HG03097 (cell line): ENCODE data around the gene ICAM5.

Experiments
- ATAC-seq: cut with Tn5 transposase; IDR thresholded peaks from one replicate; pipeline ENCODE4 v1.9.1; 2021; ENCODE audit not compliant: unreplicated experiment, low FRiP score

Gene ICAM5

DNA sequence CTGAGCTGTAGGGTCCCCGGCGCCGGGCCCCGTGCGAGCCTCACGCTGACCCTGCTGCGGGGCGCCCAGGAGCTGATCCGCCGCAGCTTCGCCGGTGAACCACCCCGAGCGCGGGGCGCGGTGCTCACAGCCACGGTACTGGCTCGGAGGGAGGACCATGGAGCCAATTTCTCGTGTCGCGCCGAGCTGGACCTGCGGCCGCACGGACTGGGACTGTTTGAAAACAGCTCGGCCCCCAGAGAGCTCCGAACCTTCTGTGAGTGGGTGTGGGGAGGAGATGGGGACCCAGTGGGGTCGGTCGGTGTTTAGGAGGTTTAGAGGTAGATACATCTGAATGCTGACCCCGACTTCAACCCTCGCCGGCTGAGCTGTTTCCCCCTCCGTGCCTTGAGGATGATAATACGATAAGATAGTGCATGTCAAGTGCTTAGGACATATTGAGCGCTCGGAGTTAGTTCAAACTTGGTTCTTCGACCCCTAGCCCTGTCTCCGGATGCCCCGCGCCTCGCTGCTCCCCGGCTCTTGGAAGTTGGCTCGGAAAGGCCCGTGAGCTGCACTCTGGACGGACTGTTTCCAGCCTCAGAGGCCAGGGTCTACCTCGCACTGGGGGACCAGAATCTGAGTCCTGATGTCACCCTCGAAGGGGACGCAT, 1.9 kb downstream of the ICAM5 start:
- no peak for ATAC-seq

GRCh38 chr19:10292206-10292788, 2.5 kb downstream of the ICAM5 start:
- peak; percentile 36 for ATAC-seq

- peak; percentile 4 for ATAC-seq
Measured at GRCh38 chr19:10292789-10293636, 3.3 kb downstream of the ICAM5 start.

DNA sequence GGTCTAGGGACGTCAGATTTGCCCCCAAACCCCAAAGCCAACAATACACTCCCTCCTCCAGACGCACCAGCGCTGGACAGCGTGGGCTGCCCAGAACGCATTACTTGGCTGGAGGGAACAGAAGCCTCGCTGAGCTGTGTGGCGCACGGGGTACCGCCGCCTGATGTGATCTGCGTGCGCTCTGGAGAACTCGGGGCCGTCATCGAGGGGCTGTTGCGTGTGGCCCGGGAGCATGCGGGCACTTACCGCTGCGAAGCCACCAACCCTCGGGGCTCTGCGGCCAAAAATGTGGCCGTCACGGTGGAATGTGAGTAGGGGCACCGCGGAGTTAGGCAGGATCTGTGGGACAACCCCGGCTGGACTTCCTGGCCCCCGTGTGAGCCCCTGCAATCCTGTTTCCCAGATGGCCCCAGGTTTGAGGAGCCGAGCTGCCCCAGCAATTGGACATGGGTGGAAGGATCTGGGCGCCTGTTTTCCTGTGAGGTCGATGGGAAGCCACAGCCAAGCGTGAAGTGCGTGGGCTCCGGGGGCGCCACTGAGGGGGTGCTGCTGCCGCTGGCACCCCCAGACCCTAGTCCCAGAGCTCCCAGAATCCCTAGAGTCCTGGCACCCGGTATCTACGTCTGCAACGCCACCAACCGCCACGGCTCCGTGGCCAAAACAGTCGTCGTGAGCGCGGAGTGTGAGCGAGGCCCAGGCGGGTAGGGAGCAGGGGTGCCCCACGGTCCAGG, 4.0 kb downstream of the ICAM5 start:
- no peak for ATAC-seq

GRCh38 chr19:10294368-10294697, 4.6 kb downstream of the ICAM5 start:
- ATAC-seq = no peak

GRCh38 chr19:10295305-10295846, 5.6 kb downstream of the ICAM5 start:
- ATAC-seq = peak; percentile 42

GRCh38 chr19:10295847-10296591, 6.3 kb downstream of the ICAM5 start:
- ATAC-seq = no peak

DNA sequence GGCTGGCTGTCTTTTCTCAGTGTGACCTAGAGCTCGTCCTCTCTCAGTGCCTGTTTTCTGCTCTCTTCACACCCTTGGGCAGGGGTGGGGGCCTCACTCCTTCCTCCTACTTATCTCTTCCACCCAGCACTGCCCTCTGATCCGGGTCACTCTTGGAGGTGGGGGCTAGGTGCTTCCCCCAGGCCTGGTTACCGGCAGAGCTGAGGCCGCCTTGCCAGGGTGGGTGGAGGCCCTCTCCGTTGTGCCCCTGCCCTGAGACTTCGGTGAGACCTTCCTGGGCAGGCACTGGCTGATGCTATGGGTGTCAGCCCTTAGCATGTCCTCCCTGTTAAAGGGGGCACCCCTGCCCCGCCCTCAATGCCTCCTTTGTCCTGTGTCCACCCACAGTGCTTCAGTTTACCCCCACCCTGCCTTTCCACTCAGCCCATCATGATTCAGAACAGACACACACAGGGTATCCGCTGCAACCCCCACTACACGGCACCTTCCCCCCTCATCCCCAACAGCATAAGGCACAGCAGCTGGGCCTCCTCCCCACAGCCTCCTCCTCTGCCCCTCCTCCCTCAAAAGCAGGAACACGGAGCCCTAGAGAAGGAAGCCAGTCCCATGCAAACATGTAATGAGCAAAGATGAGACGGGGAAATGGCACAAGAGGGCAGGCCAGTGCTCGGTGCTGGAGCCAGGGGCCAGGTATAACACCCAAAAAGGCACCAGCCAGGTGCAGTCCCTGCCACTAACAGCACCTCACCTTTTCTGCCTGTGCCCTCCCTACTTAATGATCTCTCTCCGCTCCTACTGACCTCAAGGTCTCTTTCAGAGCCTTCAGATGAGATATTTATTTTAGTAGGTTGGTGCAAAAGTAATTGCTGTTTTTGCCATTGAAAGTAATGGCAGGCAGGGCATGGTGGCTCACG, 10.1 kb downstream of the ICAM5 start:
- no peak for ATAC-seq

DNA sequence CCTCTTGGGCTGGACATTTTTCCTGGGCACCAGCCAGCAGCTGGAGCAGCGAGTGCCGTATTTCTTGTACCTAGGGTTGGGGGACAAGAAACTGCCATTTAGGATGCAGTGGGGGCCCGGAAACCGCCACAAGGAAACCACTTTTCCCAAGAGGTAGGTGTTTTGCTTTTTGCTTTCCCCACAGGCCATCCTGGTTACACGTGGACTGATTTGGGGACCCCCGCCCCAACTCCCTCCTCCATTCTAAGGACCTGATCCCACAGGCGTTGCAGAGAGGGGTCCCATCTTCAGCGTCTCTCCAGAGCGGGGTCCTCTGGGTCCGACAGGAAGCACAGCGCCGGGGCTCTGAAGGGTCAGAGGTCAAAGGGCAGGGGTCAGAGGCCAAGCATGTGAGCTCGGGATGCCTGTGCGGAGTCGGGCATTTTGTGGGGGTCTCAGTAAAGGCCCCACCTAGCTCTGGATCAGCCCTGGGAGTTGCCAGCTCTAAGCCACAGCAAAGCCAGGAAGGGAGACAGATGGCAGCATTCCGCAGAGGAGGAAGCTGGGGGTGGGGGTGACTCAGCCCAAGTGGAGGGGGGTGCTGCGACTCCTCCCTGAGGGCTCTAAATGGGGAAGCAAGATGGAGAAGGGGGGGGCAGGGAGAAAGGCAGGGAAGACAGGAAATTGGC, 15.5 kb downstream of the ICAM5 start:
- ATAC-seq = no peak

- no peak for ATAC-seq
Measured at GRCh38 chr19:10306327-10306726, 16.6 kb downstream of the ICAM5 start.

GRCh38 chr19:10309423-10309822, 19.7 kb downstream of the ICAM5 start, which contains the start of gene ZGLP1:
Gene ZGLP1 (minus strand): TSS chr19:10309815.
- no peak for ATAC-seq

DNA sequence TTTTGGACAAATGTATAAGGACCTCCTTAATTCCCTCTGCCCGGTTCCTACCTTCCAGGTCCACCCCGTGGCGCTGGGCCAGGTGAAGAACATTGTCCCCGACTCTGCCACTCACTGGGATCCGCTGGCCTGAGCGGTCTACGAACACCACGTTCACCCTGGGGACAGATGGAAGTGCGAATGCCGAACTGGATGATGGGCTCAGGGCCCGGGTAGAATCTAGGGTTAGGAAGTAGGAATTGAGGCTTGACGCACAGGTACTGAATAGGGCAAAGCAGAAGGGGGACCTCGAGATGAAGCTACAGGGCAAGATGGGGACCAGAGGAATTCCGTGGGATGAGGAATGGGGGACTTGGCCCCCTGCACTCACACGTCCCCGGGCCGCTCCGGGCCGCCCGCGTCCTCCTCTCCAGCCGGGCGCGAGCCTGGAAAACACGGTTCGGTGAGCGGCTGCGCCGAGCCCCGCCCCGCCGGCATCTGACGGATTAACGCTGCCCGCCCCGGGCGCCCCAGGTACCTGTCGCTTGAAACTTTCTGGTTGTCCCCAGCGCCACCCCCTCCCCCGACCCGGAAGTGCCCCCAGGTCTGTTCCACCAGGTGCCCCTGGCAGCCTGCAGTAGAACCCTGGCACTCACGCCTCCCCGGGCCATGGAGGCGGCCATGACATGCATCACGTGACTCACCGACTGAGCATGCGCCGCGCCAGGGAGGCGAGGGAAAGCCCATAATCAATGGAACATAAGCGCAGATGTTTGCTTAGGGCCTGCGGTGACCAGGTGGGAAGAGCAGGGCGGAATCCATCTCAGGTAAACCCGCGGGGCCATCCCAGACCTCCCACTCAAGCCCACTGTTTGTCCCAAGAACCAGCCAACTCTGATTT, 25.8 kb downstream of the ICAM5 start, which contains the start of gene FDX2:
Gene FDX2, minus strand, starts transcription at position 681 of the 880 bp plus-strand sequence. Its CDS starts 19 bp downstream, at position 662.
- ATAC-seq = peak; percentile 65

DNA sequence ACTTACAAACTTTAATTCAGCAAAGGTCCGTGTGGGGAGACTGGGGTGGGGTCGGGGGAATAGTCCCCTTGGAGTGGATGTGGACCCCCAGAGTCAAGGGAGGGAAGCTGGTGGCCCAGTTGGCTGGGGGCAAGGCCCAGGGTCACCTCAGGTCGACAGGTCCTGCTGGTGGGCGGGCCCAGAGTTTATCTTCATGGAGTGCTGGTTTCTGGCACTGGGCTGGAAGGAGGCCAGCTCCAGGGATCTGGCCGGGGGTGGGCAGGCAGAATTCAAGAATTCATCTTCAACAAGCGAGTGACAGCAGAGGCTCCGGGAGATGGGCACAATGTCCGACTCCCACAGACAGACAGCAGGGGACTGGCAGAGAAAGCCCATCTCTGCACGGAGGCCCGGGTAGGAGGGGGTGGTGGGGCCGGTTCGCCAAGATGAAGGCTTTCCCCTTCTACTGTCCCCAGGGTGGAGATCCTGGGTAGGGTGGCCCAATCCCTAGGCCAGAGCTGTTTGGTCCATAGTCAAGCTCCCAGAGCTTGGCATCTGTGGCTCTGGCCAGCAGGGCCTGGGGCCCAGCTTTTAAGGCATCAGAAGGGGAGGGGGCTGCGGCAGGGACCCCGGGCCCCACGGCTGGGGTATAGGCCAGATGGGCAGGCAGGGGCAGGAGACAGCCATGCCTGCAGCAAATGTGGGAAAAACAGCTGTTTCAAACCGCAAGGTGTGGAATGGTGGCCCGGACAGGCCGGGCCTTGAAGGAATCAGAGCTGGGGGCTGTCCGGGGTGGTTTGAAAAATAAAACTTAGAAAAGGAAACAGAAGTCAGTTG, 26.7 kb downstream of the ICAM5 start:
- ATAC-seq = no peak

DNA sequence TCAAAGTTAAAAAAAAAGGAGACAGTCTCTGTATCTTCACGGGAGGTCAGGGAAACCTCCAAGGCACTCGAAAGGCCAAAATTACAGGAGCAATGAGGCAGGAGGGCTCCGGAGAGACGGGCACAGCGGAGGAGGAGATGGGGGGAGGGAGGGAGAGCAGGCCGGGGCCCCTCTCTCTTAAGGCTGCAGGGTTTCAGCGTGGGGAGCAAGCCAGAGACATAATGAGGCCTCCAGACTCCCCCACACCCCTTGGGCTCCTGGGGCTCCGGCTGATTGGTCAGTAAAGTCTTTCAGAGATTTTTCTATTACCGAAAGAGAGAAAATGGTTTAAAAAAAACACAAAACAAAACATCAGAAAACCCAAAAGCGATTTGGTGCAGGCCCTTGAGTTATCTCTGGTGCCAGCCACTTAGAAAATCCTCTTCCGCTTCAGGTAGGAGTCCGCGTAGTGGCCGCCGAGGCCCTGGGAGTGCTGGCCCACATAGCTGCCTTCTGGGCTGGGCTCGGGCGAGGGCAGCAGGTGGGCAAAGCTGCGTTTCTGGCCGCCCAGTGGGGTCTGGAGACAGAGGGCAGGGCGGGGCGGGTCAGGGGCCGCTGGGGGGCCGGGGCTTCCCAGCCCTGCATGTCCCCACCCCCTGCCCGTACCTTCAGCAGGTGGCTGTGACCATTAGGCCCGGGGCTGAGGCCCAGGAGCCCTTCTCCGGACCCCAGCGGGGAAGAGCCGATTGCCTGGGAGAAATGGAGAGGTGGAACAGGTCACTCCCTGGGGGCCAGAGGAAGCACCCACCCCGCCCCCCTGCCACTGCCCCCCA, 27.5 kb downstream of the ICAM5 start:
- ATAC-seq = no peak

- no peak for ATAC-seq
Measured at GRCh38 chr19:10317857-10318462, 28.2 kb downstream of the ICAM5 start.
